GM12891 (cell line): ENCODE data around the gene APBA2.

Source experiments
- PAX5 ChIP-seq: IDR thresholded peaks from 2 replicates; pipeline ENCODE4 v1.6.1; 2011; ENCODE audit warnings: low read length, moderate library complexity, mild to moderate bottlenecking; ENCODE audit not compliant: insufficient read depth, severe bottlenecking
- TAF1 ChIP-seq: IDR thresholded peaks from 2 replicates; pipeline ENCODE4 v1.6.1; 2011; ENCODE audit warnings: low read depth, low read length, control low read depth

GRCh38 chr15:29053006-29053405 lies 167.2 kb downstream of the APBA2 start:
- no peak for TF ChIP-seq TAF1
- TF ChIP-seq PAX5, result no peak
